H1 (cell line): ENCODE measurements around the gene LTBP1. TPM values are rescaled to one million over a fixed set of nuclear protein-coding genes. Genes with fewer than 3 reads are reported as not detected.

ENCODE experiments used
- ASH2L ChIP-seq: fragments of 200-600, 300-600 bp; sonication (generic); IDR thresholded peaks from one replicate; pipeline ENCODE4 v1.7.1; 2017; ENCODE audit warnings: low read length
- BRCA1 ChIP-seq: IDR thresholded peaks from 2 replicates; pipeline ENCODE4 v1.6.1; 2012; ENCODE audit warnings: low read depth, low read length, improper control_type of control experiment
- CHD7 ChIP-seq: fragments of 300-600 bp; sonication (generic); IDR thresholded peaks from 2 replicates; pipeline ENCODE4 v1.7.1; 2012; ENCODE audit warnings: low read length, moderate library complexity, mild to moderate bottlenecking, inconsistent platforms; ENCODE audit not compliant: insufficient replicate concordance
- FOSL1 ChIP-seq: IDR thresholded peaks from 2 replicates; pipeline ENCODE4 v1.6.1; 2011; ENCODE audit warnings: mild to moderate bottlenecking, low read depth, low read length, moderate library complexity; ENCODE audit not compliant: insufficient read depth
- KDM4A ChIP-seq: IDR thresholded peaks from one replicate; pipeline ENCODE4 v1.7.1; 2012; ENCODE audit warnings: low read depth, mild to moderate bottlenecking, moderate library complexity, low read length, inconsistent platforms; ENCODE audit not compliant: severe bottlenecking
- POLR2A ChIP-seq, 2 experiments: IDR thresholded peaks; 1 replicate in 1 of 2; 2 replicates in 1 of 2; pipeline ENCODE4 v1.6.1; 2011; ENCODE audit warnings: low read depth in 2 of 2, low read length in 2 of 2, mild to moderate bottlenecking in 2 of 2; ENCODE audit errors: control extremely low read depth in 1 of 2
- RNF2 ChIP-seq: fragments of 200-900, 300-1000 bp; sonication (generic); IDR thresholded peaks from 2 replicates; pipeline ENCODE4 v1.7.1; 2016; ENCODE audit warnings: borderline replicate concordance, low read depth, mild to moderate bottlenecking, antibody characterized with exemption, low read length; ENCODE audit not compliant: poor library complexity, severe bottlenecking; ENCODE audit errors: missing control alignments
- RXRA ChIP-seq: IDR thresholded peaks from 2 replicates; pipeline ENCODE4 v1.6.1; 2011; ENCODE audit warnings: low read depth, mild to moderate bottlenecking, low read length, moderate library complexity; ENCODE audit not compliant: insufficient read depth
- TCF12 ChIP-seq: IDR thresholded peaks from 2 replicates; pipeline ENCODE4 v1.6.1; 2011; ENCODE audit warnings: low read depth, mild to moderate bottlenecking, low read length
- polyA plus RNA-seq, 7 experiments: library from polyadenylated mRNA; depleted of rRNA in 3 of 7; stranded (reverse) in 5 of 7; unstranded in 2 of 7; fragments of >200 nt in 5 of 7; fragments of 200-250 nt in 2 of 7; gene quantifications; 1 replicate in 5 of 7; 2 replicates in 1 of 7; 4 replicates in 1 of 7; pipeline versions ENCODE4 v1.2.1 to v1.2.3, GENCODE V29; 2011 to 2013; ENCODE audit warnings: missing spikeins in 2 of 7, mixed read lengths in 2 of 7
- total RNA-seq: library from RNA; stranded (reverse); fragmentation: NEBNext Ultra II Directional; extraction: Animal tissue kit (Norgen Biotek cat#: 25700); gene quantifications from 2 replicates; pipeline ENCODE4 v1.2.1, GENCODE V29; 2021

Gene LTBP1
- total and polyA plus RNA-seq, 2 of the 8 experiments (the other 6 are each of a cell fraction or from before 2014, with no cell fraction given) = 15.4 to 24.7 TPM

GRCh38 chr2:33347856-33348255 lies 401.1 kb downstream of the LTBP1 start (continued):
- TF ChIP-seq CHD7 (no peak), TCF12 (no peak), POLR2A (IDR thresholded peaks at IDR 0.05; ENCODE audit: control extremely low read depth in 1 of 2, low read depth in 2 of 2, low read length in 2 of 2) (no peak), ASH2L (no peak), FOSL1 (no peak), RNF2 (no peak), RXRA (no peak), BRCA1 (no peak), KDM4A (no peak)
